GM23338 (cell line): ENCODE results near the gene MARVELD3. TPM values are rescaled to one million over a fixed set of nuclear protein-coding genes. Genes with fewer than 3 reads are reported as not detected.

Experiments
- ATAC-seq: fragments of 200-7000 bp; cut with Tn5 transposase; 3 replicates; pipeline ENCODE4 v1.9.1; 2020
- DNase-seq: peaks from one replicate; pipeline ENCODE4 v3.0.0-alpha.2; 2015; ENCODE audit warnings: low spot score
- H2AFZ ChIP-seq: fragments of 200-600 bp; sonication (generic); 2 replicates; pipeline ENCODE4 v1.8.0; 2016; ENCODE audit warnings: antibody characterized with exemption, mild to moderate bottlenecking, moderate library complexity
- H3F3A ChIP-seq: fragments of 200-600 bp; sonication (generic); replicated peaks from 2 replicates; pipeline ENCODE4 v1.8.0; 2017; ENCODE audit warnings: antibody characterized with exemption, mixed run types, low read depth
- H3K27ac ChIP-seq: fragments of 200-600 bp; sonication (generic); 2 replicates; pipeline ENCODE4 v1.6.1; 2016; ENCODE audit warnings: low read depth
- H3K27me3 ChIP-seq: fragments of 200-600 bp; sonication (generic); 2 replicates; pipeline ENCODE4 v1.8.0; 2016; ENCODE audit warnings: mild to moderate bottlenecking, mixed run types, moderate library complexity; ENCODE audit not compliant: insufficient read depth
- H3K36me3 ChIP-seq: fragments of 200-600 bp; sonication (generic); 2 replicates; pipeline ENCODE4 v1.8.0; 2016; ENCODE audit warnings: mild to moderate bottlenecking; ENCODE audit not compliant: insufficient read depth
- H3K4me1 ChIP-seq: fragments of 200-600 bp; sonication (generic); 2 replicates; pipeline ENCODE4 v1.8.0; 2016; ENCODE audit warnings: mild to moderate bottlenecking, moderate library complexity; ENCODE audit not compliant: insufficient read depth
- H3K4me2 ChIP-seq: fragments of 200-600 bp; sonication (generic); 2 replicates; pipeline ENCODE4 v1.7.1; 2017; ENCODE audit warnings: mixed run types
- H3K4me3 ChIP-seq: fragments of 200-600 bp; sonication (generic); 2 replicates; pipeline ENCODE4 v1.6.1; 2016; ENCODE audit warnings: mixed run types
- H3K79me2 ChIP-seq: fragments of 200-600 bp; sonication (generic); replicated peaks from 2 replicates; pipeline ENCODE4 v1.8.0; 2017; ENCODE audit warnings: mild to moderate bottlenecking; ENCODE audit not compliant: insufficient read depth
- H3K9me2 ChIP-seq: fragments of 200-600 bp; sonication (generic); 2 replicates; pipeline ENCODE4 v1.8.0; 2017; ENCODE audit not compliant: insufficient read depth
- H4K20me1 ChIP-seq: fragments of 200-600 bp; sonication (generic); replicated peaks from 2 replicates; pipeline ENCODE4 v1.8.0; 2017; ENCODE audit warnings: mild to moderate bottlenecking; ENCODE audit not compliant: insufficient read depth
- H3K27ac Mint-ChIP-seq: 2 replicates; pipeline ENCODE4 v1.8.0; 2020; ENCODE audit warnings: inconsistent platforms, mild to moderate bottlenecking, moderate library complexity, mixed read lengths
- H3K27me3 Mint-ChIP-seq: 3 replicates; pipeline ENCODE4 v1.8.0; 2022; ENCODE audit warnings: low read depth, mild to moderate bottlenecking, moderate library complexity, mixed read lengths, inconsistent platforms; ENCODE audit not compliant: insufficient read depth, poor library complexity
- H3K36me3 Mint-ChIP-seq: 3 replicates; pipeline ENCODE4 v1.8.0; 2021; ENCODE audit warnings: low read depth, mild to moderate bottlenecking, inconsistent platforms, moderate library complexity, mixed read lengths
- H3K4me1 Mint-ChIP-seq: 3 replicates; pipeline ENCODE4 v1.8.0; 2020; ENCODE audit warnings: mild to moderate bottlenecking, inconsistent platforms, mixed read lengths
- H3K4me3 Mint-ChIP-seq: 3 replicates; pipeline ENCODE4 v1.8.0; 2021; ENCODE audit warnings: moderate library complexity, mild to moderate bottlenecking, inconsistent platforms, mixed read lengths
- H3K9me3 Mint-ChIP-seq: 3 replicates; pipeline ENCODE4 v1.8.0; 2020; ENCODE audit warnings: moderate library complexity, mild to moderate bottlenecking, inconsistent platforms, mixed read lengths
- POLR2AphosphoS5 ChIP-seq: IDR thresholded peaks from 2 replicates; pipeline ENCODE4 v1.6.1; 2016; ENCODE audit warnings: antibody characterized with exemption, low read depth
- STAT1 ChIP-seq: IDR thresholded peaks from one replicate; pipeline ENCODE4 v1.6.1; 2016; ENCODE audit warnings: antibody characterized with exemption; ENCODE audit not compliant: unreplicated experiment
- ZNF114 ChIP-seq: fragments of 250-450 bp; sonication (Bioruptor Pico); IDR thresholded peaks from 2 replicates; pipeline ENCODE4 v1.5.0; 2020; ENCODE audit warnings: mild to moderate bottlenecking, moderate library complexity
- ZNF331 ChIP-seq: fragments of 250-450 bp; sonication (Bioruptor Pico); IDR thresholded peaks from 2 replicates; pipeline ENCODE4 v1.5.0; 2020; ENCODE audit warnings: low read depth, mild to moderate bottlenecking, moderate library complexity
- ZNF462 ChIP-seq: fragments of 250-450 bp; sonication (Bioruptor Pico); IDR thresholded peaks from 2 replicates; pipeline ENCODE4 v1.5.0; 2020; ENCODE audit warnings: mild to moderate bottlenecking, moderate library complexity
- polyA plus RNA-seq: library from polyadenylated mRNA; unstranded; fragments of >200 nt; fragmentation: Nextera tagmentation; extraction: Ambion mirVana; gene quantifications from 2 replicates; pipeline ENCODE4 v1.2.1, GENCODE V29; 2016
- total RNA-seq: library from RNA; depleted of rRNA; stranded (reverse); fragments of >200 nt; shearing (Covaris generic); gene quantifications from 2 replicates; pipeline ENCODE4 v1.2.3, GENCODE V29; 2014
- TF ChIP-seq, protein P1 (sequence below), 2 experiments: fragments of 200-600 bp in 1 of 2; sonication (generic) in 1 of 2; conservative IDR thresholded peaks; 2 replicates each; pipeline versions ENCODE4 v1.5.1 to v1.6.1; 2016 to 2017; ENCODE audit warnings: antibody characterized with exemption in 2 of 2, low read depth in 2 of 2, mild to moderate bottlenecking in 2 of 2, moderate library complexity in 1 of 2

Gene MARVELD3
- total and polyA plus RNA-seq, 2 experiments from 2014 or later, result 23.4 to 32.7 TPM

DNA sequence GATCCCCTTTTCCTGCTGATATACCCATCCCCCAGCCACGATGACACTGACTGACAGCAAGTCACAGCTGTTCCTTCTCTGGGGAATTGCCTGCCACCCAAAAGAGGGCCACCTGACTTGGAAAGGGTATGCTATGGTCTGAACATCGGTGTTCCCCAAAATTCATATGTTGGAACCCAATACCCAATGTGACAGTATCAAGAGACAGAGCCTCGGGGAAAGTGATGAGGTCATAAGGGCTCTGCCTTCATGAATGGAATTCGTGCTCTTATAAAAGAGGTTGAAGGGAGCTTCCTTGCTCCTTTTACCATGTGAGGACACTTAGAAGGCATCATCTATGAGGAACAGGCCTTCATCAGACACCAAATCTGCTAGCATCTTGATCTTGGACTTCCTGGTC lies 7.6 kb upstream of the MARVELD3 start (continued):
- no peak for TF ChIP-seq ZNF462 (CRISPR knock-in tag)
- no peak for TF ChIP-seq ZNF114 (CRISPR knock-in tag)

GRCh38 chr16:71622088-71622487 lies 3.9 kb upstream of the MARVELD3 start:
- H2AFZ ChIP-seq, result no peak overlapping the region
- no peaks in the 10 kb centered on the region for H3K27me3 ChIP-seq
- H3K9me2 ChIP-seq, result 0 out of 2 replicates have a peak, but pooled peaks cover 7% of the 10 kb centered on the region
- no peaks in the 10 kb centered on the region for H3F3A ChIP-seq
- H3K4me2 ChIP-seq, result no peak overlapping the region
- Mint-ChIP-seq H3K27me3 (peaks cover 4% of the 10 kb centered on the region), H3K4me3 (no peak overlapping the region), H3K4me1 (no peaks in the 10 kb centered on the region; the same call in 2 of the 3 replicates), H3K27ac (no peak overlapping the region), H3K9me3 (peaks cover 7% of the 10 kb centered on the region; the same call in 2 of the 3 replicates), H3K36me3 (no peaks in the 10 kb centered on the region)
- H4K20me1 ChIP-seq, result no peaks in the 10 kb centered on the region
- DNase-seq (no peak), ATAC-seq (no peak)
- H3K27ac ChIP-seq, result no peak overlapping the region
- no peak overlapping the region for H3K4me3 ChIP-seq
- 0 out of 2 replicates have a peak, but pooled peaks cover under 1% of the 10 kb centered on the region for H3K4me1 ChIP-seq
- peaks cover under 1% of the 10 kb centered on the region; the same call in 1 of the 2 replicates for H3K79me2 ChIP-seq
- 0 out of 2 replicates have a peak, but pooled peaks cover 3% of the 10 kb centered on the region for H3K36me3 ChIP-seq
- TF ChIP-seq ZNF331 (no peak), STAT1 (no peak), ZNF462 (CRISPR knock-in tag) (no peak), POLR2AphosphoS5 (no peak), ZNF114 (CRISPR knock-in tag) (no peak)
- TF ChIP-seq, protein P1, sequence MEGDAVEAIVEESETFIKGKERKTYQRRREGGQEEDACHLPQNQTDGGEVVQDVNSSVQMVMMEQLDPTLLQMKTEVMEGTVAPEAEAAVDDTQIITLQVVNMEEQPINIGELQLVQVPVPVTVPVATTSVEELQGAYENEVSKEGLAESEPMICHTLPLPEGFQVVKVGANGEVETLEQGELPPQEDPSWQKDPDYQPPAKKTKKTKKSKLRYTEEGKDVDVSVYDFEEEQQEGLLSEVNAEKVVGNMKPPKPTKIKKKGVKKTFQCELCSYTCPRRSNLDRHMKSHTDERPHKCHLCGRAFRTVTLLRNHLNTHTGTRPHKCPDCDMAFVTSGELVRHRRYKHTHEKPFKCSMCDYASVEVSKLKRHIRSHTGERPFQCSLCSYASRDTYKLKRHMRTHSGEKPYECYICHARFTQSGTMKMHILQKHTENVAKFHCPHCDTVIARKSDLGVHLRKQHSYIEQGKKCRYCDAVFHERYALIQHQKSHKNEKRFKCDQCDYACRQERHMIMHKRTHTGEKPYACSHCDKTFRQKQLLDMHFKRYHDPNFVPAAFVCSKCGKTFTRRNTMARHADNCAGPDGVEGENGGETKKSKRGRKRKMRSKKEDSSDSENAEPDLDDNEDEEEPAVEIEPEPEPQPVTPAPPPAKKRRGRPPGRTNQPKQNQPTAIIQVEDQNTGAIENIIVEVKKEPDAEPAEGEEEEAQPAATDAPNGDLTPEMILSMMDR (conservative IDR thresholded peaks at IDR 0.05; ENCODE audit: low read depth in 2 of 2), result no peak
